HG03354 (cell line): ENCODE data around the gene AJUBA.
"Not testable (repeated sequence)": the region's sequence is repeated elsewhere in the genome, so short reads cannot be mapped to it uniquely, and the experiment has no call there.

Source experiments
- ATAC-seq: cut with Tn5 transposase; IDR thresholded peaks from one replicate; pipeline ENCODE4 v1.9.1; 2021; ENCODE audit warnings: mild to moderate bottlenecking; ENCODE audit not compliant: unreplicated experiment, poor library complexity, severe bottlenecking

The AJUBA gene

GRCh38 chr14:22955702-22956569 is 26.4 kb downstream of the AJUBA start:
- ATAC-seq: no peak

DNA sequence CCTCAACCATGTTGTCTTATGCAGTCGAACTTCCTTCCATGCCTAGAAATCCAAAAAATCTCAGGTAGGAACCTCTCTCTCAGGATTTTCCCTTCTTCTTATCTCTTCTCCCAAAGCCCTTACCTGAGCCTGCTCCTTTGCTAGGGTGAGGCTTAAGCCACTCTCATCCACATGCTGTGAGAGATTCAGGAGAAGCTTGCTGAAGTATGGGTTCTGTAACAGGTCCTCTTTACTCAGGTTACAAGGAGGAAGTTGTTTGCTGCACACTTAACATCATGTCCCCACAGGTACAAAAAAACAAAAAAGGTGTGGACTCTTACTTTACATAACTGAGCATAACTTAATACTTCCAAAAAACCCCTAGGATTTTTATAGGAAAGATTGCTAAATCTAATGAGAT is 29.9 kb downstream of the AJUBA start:
- ATAC-seq: no peak

GRCh38 chr14:22951795-22952194 is 30.6 kb downstream of the AJUBA start:
- not testable (repeated sequence) for ATAC-seq

DNA sequence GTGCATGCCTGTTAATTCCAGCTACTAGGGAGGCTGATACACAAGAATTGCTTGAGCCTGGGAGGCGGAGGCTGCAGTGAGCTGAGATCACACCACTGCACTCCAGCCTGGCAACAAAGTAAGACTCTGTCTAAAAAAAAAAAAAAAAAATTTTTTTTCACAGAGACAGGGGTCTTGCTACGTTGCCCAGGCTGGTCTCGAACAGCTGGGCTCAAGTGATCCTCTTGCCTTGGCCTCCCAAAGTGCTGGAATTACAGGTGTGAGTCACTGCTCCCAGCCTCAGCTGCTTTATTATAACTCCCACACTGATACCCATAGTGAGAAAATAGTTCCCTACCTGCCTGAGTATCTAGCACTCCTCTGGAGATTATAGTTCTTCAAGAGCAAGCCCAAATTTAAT is 36.7 kb downstream of the AJUBA start:
- no peak for ATAC-seq

DNA sequence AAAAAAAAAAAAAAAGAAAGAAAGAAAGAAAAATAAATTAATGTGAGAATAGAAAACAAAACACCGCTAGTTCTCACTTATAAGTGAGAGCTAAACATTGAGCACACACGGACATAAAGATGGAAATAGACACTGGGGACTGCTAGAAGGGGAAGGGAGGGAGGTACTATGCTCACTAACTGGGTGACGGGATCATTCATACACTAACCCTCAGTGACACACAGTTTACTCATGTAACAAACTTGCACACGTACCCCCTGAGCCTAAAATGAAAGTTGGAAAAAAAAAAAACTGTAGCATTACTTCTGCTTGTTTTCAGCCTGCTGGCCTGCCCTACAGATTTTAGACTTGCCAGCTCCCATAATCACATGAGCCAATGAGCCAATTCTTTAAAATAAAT is 42.7 kb downstream of the AJUBA start:
- ATAC-seq: no peak

GRCh38 chr14:22935156-22935555 is 47.2 kb downstream of the AJUBA start:
- ATAC-seq: no peak

GRCh38 chr14:22932146-22932545 is 50.2 kb downstream of the AJUBA start:
- no peak for ATAC-seq

GRCh38 chr14:22929961-22930364 is 52.4 kb downstream of the AJUBA start:
- peak; percentile 4 for ATAC-seq

GRCh38 chr14:22929104-22929960 is 53.0 kb downstream of the AJUBA start, which contains the start of gene PRMT5:
TSS of gene PRMT5 (minus strand) at chr14:22929376. CDS start at chr14:22929361, 15 bp downstream.
- ATAC-seq: peak; percentile 92

- ATAC-seq: no peak
These were observed 53.9 kb downstream of the AJUBA start for GRCh38 chr14:22928237-22929103.

DNA sequence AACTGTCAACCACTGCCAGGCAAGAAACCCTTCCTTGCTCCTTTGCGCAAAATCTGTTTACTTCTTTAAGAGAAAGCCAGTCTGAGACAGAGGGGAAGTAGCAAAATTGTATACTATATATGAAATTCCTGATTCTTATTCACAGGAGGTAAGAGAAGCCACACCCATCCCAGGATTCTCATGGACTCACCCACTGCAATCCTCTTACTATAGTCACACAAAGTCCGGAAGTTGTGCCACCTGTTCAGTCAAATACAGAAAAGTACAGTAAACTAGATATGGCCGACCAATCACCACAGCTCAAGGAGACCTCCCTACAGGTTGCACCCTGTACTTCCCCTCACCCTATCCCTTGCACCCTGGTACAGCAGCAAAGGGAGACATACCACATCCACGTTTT is 56.0 kb downstream of the AJUBA start:
- ATAC-seq: no peak

DNA sequence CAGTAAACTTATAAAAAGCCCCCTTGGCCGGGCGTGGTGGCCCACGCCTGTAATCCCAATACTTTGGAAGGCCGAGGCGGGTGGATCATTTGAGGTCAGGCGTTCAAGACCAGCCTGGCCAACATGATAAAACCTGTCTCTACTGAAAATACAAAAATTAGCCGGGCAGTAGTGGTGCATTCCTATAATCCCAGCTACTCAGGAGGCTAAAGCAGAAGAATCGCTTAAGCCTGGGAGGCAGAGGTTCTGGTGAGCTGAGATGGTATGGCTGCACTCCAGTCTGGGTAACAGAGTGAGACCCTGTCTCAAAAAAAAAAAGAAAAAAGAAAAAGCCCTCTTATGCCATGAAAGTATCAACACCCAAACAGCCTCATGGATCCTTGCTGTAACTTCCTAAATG is 56.8 kb downstream of the AJUBA start:
- no peak for ATAC-seq

DNA sequence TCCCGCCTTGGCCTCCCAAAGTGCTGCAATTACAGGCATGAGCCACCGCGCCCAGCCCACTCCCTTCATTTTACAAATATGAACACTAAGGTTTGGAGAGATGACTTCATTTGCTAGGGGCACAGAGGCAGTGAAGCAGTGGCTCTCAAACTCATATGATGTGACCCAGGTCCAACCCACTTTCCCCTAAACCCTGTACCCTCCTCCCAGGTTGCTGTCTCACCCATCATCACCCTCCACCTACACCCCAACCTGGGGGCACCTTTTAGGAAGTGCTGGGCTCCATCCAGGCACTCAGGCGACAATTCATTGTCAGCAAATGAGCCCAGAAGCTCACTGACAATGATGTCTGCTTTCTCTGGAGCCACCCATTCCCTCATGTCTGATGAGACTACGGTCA is 58.6 kb downstream of the AJUBA start:
- ATAC-seq: no peak

- ATAC-seq: no peak
These were observed 60.1 kb downstream of the AJUBA start for GRCh38 chr14:22922294-22922693.
